CD8-positive, alpha-beta memory T cell (primary cell): ENCODE data around the gene CD164L2. TPM values are rescaled to one million over a fixed set of nuclear protein-coding genes. Genes with fewer than 3 reads are reported as not detected.

ENCODE experiments used
- CTCF ChIA-PET: fragments of 350-600 bp; sonication (Branson Sonifier 250); formaldehyde crosslinking; loops from one replicate; lab custom pipeline; 2021; ENCODE audit warnings: antibody characterized with exemption; lab: Charles Lee
- POLR2A ChIA-PET: fragments of 350-600 bp; sonication (Branson Sonifier 250); formaldehyde crosslinking; loops from one replicate; lab custom pipeline; 2021; ENCODE audit warnings: antibody characterized with exemption; lab: Charles Lee
- DNase-seq, 5 donors: peaks; one replicate each; pipeline versions ENCODE4 v3.0.0 to v3.0.0-alpha.2; 2020 to 2022; ENCODE audit warnings: mixed read lengths in 1 of 5
- H3K27ac ChIP-seq: one replicate; pipeline ENCODE4 v1.7.0; 2013; ENCODE audit warnings: low read depth, mild to moderate bottlenecking, low read length, moderate library complexity
- H3K27me3 ChIP-seq: 2 replicates; pipeline ENCODE4 v1.7.0; 2013; ENCODE audit warnings: low read length, mild to moderate bottlenecking; ENCODE audit not compliant: insufficient read depth, poor library complexity, severe bottlenecking
- H3K36me3 ChIP-seq: 2 replicates; pipeline ENCODE4 v1.7.0; 2013; ENCODE audit warnings: mild to moderate bottlenecking, low read length, moderate library complexity; ENCODE audit not compliant: insufficient read depth
- H3K4me1 ChIP-seq: 2 replicates; pipeline ENCODE4 v1.7.0; 2013; ENCODE audit warnings: mild to moderate bottlenecking, low read length, moderate library complexity; ENCODE audit not compliant: insufficient read depth
- H3K4me3 ChIP-seq: 2 replicates; pipeline ENCODE4 v1.7.0; 2013; ENCODE audit warnings: mild to moderate bottlenecking, low read length
- H3K9me3 ChIP-seq: 2 replicates; pipeline ENCODE4 v1.7.0; 2013; ENCODE audit warnings: mild to moderate bottlenecking, low read length
- H3K27ac Mint-ChIP-seq, 8 donors: one replicate each; pipeline ENCODE4 v1.8.0; 2020 to 2021; ENCODE audit warnings: mixed read lengths in 8 of 8, mild to moderate bottlenecking in 6 of 8, inconsistent platforms in 3 of 8, moderate library complexity in 3 of 8
- H3K27me3 Mint-ChIP-seq, 2 donors: one replicate each; pipeline ENCODE4 v1.8.0; 2020 to 2021; ENCODE audit warnings: mixed read lengths in 2 of 2, mild to moderate bottlenecking in 1 of 2, moderate library complexity in 1 of 2
- H3K36me3 Mint-ChIP-seq, 3 donors: one replicate each; pipeline ENCODE4 v1.8.0; 2020 to 2021; ENCODE audit warnings: mixed read lengths in 3 of 3, inconsistent platforms in 1 of 3, mild to moderate bottlenecking in 1 of 3
- H3K4me1 Mint-ChIP-seq, 3 donors: one replicate each; pipeline ENCODE4 v1.8.0; 2020 to 2021; ENCODE audit warnings: mixed read lengths in 3 of 3, inconsistent platforms in 1 of 3, mild to moderate bottlenecking in 1 of 3
- H3K4me3 Mint-ChIP-seq, 7 donors: one replicate each; pipeline ENCODE4 v1.8.0; 2020 to 2021; ENCODE audit warnings: mixed read lengths in 7 of 7, mild to moderate bottlenecking in 6 of 7, moderate library complexity in 4 of 7, inconsistent platforms in 2 of 7
- H3K9me3 Mint-ChIP-seq, 5 donors: one replicate each; pipeline ENCODE4 v1.8.0; 2020 to 2022; ENCODE audit warnings: mixed read lengths in 5 of 5, mild to moderate bottlenecking in 3 of 5, moderate library complexity in 2 of 5, inconsistent platforms in 1 of 5
- polyA plus RNA-seq: library from polyadenylated mRNA; unstranded; fragments of 300-500 nt; fragmentation: Illumina TruSeq; gene quantifications from one replicate; pipeline ENCODE4 v1.2.3, GENCODE V29; 2021
- total RNA-seq, 2 experiments: library from RNA; stranded (reverse); gene quantifications; one replicate each; pipeline ENCODE4 v1.2.3, GENCODE V29; 2021

CD164L2 gene
- total and polyA plus RNA-seq, 3 experiments from 2014 or later = not detected

DNA sequence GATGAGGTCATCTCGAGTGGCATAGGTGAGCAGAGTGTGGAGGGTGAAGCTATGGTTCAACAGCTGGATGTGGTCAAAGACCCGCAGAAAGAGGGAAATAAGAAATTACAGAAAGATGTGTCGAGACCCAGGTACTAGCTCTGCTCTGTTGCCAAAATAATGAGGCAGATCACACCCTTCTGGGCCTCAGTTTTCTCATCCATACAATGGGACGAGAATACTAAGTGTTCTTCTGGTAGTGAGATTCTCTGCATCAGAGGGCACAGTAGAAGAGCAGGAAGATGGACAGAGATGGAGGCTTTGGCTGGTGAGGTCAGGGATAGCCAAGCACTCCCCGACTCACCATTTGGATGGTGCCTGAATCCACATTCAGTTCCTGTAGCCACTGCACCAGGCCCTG is 27.4 kb downstream of the CD164L2 start:
- Histone ChIP-seq H3K4me1 (peaks cover 46% of the 10 kb centered on the region), H3K27ac (no peak overlapping the region), H3K4me3 (no peak overlapping the region), H3K36me3 (no peaks in the 10 kb centered on the region), H3K27me3 (no peaks in the 10 kb centered on the region), H3K9me3 (no peaks in the 10 kb centered on the region)
- no peaks in the 10 kb centered on the region for H3K9me3 Mint-ChIP-seq
- peak overlapping the region; percentile 51 to 86 (median 76) for H3K27ac Mint-ChIP-seq
- H3K4me1 Mint-ChIP-seq = peaks cover 41 to 57% (median 53%) of the 10 kb centered on the region in 3 donors
- H3K4me3 Mint-ChIP-seq = peak overlapping the region in 5 of 7 donors; percentile 62 to 81 (median 76)
- H3K27me3 Mint-ChIP-seq = peaks cover 0 to 3% of the 10 kb centered on the region in 2 donors
- CTCF ChIA-PET = interaction anchor here (0.9 to 8.0 kb wide), 8 partner anchors 13 to 310 kb away, joined by 3 to 115 read pairs (median 38); partner anchors contain the start of genes CD164L2, MAP3K6 and SYTL1
- DNase-seq = no peak
- H3K36me3 Mint-ChIP-seq = peaks cover 0 to 20% (median 1%) of the 10 kb centered on the region in 3 donors
- POLR2A ChIA-PET = interaction anchor here (1.8 to 1.9 kb wide), 2 partner anchors 9 to 10 kb away, joined by 5 to 16 read pairs; partner anchors contain the start of gene MAP3K6

DNA sequence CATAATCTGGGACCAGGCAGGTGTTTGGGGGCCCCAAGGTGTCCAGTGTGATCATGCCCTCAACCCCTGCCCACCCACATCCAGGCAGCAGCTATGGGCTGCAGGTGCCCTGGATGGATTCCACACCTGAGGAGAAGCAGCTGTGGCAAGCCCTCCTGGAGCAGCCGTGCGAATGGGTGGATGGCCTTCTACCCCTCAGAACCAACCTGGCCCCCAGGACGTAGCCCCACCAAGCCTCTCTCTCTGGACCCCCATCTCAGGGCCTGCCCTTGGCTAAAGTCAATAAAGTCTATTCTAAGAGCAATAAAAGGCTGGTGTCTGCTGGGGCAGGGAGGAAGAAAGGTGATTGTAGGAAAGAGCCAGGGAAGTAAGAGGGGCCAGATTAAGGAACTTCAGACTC is 29.5 kb downstream of the CD164L2 start:
- Histone ChIP-seq H3K27ac (no peak overlapping the region), H3K9me3 (no peaks in the 10 kb centered on the region), H3K36me3 (peaks cover 3% of the 10 kb centered on the region), H3K4me1 (peaks cover 36% of the 10 kb centered on the region), H3K27me3 (no peaks in the 10 kb centered on the region), H3K4me3 (no peak overlapping the region)
- peak overlapping the region in 6 of 8 donors; percentile 10 to 78 (median 65) for H3K27ac Mint-ChIP-seq
- peaks cover 0 to 32% (median 1%) of the 10 kb centered on the region in 3 donors for H3K36me3 Mint-ChIP-seq
- ChIA-PET POLR2A (interaction anchor here (0.8 kb wide), 1 partner anchor 9 kb away, joined by 3 read pairs; no protein-coding TSS in a partner anchor), CTCF (interaction anchor here (1.1 to 8.0 kb wide), 6 partner anchors 11 to 56 kb away, joined by 3 to 115 read pairs (median 12); partner anchors contain the start of genes MAP3K6 and SYTL1)
- peaks cover 0 to 3% of the 10 kb centered on the region in 2 donors for H3K27me3 Mint-ChIP-seq
- H3K4me1 Mint-ChIP-seq = peaks cover 29 to 41% (median 35%) of the 10 kb centered on the region in 3 donors
- no peaks in the 10 kb centered on the region for H3K9me3 Mint-ChIP-seq
- DNase-seq = no peak
- no peak overlapping the region for H3K4me3 Mint-ChIP-seq

DNA sequence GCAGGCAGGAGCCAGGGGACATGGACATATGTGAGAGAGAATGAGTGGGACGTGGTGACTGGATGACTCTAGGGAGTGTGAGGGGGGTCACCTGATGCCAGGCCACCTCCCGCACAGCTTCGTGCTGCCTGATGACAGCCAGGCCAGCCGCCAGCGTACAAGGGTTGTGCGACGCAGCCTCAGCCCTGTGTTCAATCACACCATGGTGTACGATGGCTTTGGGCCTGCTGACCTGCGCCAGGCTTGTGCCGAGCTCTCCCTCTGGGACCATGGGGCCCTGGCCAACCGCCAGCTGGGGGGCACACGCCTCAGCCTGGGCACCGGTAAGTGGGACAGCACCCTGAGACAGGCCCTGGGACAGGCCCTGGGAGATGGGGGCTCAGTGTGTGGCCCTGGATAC is 30.0 kb downstream of the CD164L2 start:
- Histone ChIP-seq H3K4me1 (peaks cover 36% of the 10 kb centered on the region), H3K27me3 (no peaks in the 10 kb centered on the region), H3K36me3 (peaks cover 3% of the 10 kb centered on the region), H3K9me3 (no peaks in the 10 kb centered on the region), H3K27ac (no peak overlapping the region), H3K4me3 (no peak overlapping the region)
- Mint-ChIP-seq H3K27me3 (peaks cover 0 to 3% of the 10 kb centered on the region in 2 donors), H3K9me3 (no peaks in the 10 kb centered on the region), H3K27ac (no peak overlapping the region), H3K4me3 (no peak overlapping the region), H3K4me1 (peaks cover 29 to 39% (median 34%) of the 10 kb centered on the region in 3 donors), H3K36me3 (peaks cover 0 to 32% (median 1%) of the 10 kb centered on the region in 3 donors)
- DNase-seq = no peak
- POLR2A ChIA-PET = no interaction called here
- CTCF ChIA-PET = interaction anchor here (0.8 to 8.0 kb wide), 7 partner anchors 13 to 56 kb away, joined by 3 to 99 read pairs (median 3); partner anchors contain the start of gene MAP3K6

DNA sequence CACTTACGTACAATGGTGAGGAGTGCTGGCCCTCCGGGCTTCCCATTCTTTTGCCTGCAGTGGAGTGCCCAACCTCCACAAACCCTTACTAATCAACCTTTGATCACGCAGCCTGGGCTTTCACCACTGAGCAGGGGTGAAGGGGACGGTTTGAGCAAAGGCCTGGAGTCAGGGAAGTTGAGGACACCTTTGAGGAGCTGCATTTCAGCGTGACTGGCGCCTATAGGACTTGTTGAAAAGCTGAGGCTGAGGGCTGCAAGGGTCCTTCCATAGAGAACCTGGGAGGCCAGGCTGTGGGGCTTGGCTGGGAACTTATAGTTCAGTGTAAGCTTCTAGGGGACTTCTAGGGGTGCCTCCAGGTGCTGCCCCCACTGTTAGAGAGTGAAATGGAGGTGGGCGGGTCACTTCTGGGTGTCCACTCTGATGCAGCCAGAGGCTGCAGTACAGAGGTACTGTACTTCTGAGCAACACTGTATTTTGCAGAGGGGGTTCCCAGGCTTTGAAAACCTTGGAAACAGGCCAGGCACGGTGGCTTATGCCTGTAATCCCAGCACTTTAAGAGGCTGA is 31.5 kb downstream of the CD164L2 start:
- H3K4me1 ChIP-seq = peaks cover 20% of the 10 kb centered on the region
- no peaks in the 10 kb centered on the region for H3K9me3 ChIP-seq
- H3K4me3 ChIP-seq = no peak overlapping the region
- Mint-ChIP-seq H3K27me3 (peaks cover 0 to 5% of the 10 kb centered on the region in 2 donors), H3K36me3 (peaks cover 0 to 44% (median 1%) of the 10 kb centered on the region in 3 donors), H3K9me3 (no peaks in the 10 kb centered on the region), H3K27ac (peak overlapping the region in 1 of 8 donors; percentile 27), H3K4me1 (peaks cover 19 to 33% (median 22%) of the 10 kb centered on the region in 3 donors), H3K4me3 (peak overlapping the region in 1 of 7 donors; percentile 45)
- no peak for DNase-seq
- CTCF ChIA-PET = interaction anchor here (8.0 kb wide), 1 partner anchor 18 kb away, joined by 99 read pairs; no protein-coding TSS in a partner anchor
- no peaks in the 10 kb centered on the region for H3K27me3 ChIP-seq
- H3K27ac ChIP-seq = no peak overlapping the region
- POLR2A ChIA-PET = interaction anchor here (1.1 kb wide), 1 partner anchor 10 kb away, joined by 3 read pairs; no protein-coding TSS in a partner anchor
- peaks cover 3% of the 10 kb centered on the region for H3K36me3 ChIP-seq

DNA sequence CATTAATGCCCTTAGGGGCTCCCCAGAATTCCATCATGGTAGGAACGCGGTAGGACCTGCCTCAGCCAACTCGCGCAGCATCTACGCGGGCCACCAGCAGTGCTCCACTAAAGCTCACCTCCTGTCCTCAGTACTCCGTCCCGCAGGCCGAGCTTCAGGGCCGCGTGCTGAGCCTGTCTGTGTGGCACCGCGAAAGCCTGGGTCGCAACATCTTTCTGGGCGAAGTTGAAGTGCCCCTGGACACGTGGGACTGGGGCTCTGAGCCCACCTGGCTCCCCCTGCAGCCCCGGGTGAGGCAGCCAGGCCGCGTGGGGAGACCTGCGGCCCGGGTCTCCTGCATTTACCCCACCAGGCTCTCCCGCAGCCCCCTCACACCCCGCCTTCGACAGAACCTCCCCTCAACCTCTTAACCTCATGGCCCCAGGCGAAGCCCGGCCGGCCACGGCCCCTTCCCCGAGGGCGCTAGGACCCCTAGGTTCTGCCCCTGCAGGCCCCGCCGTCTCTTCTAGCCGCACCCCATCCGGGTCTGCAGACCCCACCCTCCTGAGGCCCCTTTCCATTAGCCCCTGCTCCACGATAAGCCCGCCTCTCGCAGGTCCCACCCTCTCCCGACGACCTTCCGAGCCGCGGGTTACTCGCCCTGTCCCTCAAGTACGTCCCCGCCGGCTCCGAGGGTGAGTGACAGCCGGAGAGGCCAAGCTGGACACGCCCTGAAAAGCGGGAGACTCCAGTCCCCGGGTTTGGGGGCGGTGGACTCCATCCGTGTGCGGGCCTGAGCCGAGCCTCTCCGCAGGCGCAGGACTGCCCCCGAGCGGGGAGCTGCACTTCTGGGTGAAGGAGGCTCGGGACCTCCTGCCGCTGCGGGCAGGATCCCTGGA is 32.2 kb downstream of the CD164L2 start:
- Histone ChIP-seq H3K9me3 (no peaks in the 10 kb centered on the region), H3K36me3 (peaks cover 8% of the 10 kb centered on the region), H3K4me1 (peaks cover 13% of the 10 kb centered on the region), H3K27ac (no peak overlapping the region), H3K27me3 (no peaks in the 10 kb centered on the region), H3K4me3 (no peak overlapping the region)
- DNase-seq = no peak
- Mint-ChIP-seq H3K4me1 (peaks cover 18 to 33% (median 21%) of the 10 kb centered on the region in 3 donors), H3K9me3 (no peaks in the 10 kb centered on the region), H3K36me3 (peaks cover 1 to 50% (median 4%) of the 10 kb centered on the region in 3 donors), H3K4me3 (no peak overlapping the region), H3K27me3 (peaks cover 0 to 5% of the 10 kb centered on the region in 2 donors), H3K27ac (peak overlapping the region in 1 of 8 donors; percentile 46)
- ChIA-PET POLR2A (interaction anchor here (1.1 kb wide), 1 partner anchor 15 kb away, joined by 3 read pairs; no protein-coding TSS in a partner anchor), CTCF (interaction anchor here (0.9 to 8.0 kb wide), 3 partner anchors 17 to 20 kb away, joined by 3 to 99 read pairs (median 15); no protein-coding TSS in a partner anchor)

DNA sequence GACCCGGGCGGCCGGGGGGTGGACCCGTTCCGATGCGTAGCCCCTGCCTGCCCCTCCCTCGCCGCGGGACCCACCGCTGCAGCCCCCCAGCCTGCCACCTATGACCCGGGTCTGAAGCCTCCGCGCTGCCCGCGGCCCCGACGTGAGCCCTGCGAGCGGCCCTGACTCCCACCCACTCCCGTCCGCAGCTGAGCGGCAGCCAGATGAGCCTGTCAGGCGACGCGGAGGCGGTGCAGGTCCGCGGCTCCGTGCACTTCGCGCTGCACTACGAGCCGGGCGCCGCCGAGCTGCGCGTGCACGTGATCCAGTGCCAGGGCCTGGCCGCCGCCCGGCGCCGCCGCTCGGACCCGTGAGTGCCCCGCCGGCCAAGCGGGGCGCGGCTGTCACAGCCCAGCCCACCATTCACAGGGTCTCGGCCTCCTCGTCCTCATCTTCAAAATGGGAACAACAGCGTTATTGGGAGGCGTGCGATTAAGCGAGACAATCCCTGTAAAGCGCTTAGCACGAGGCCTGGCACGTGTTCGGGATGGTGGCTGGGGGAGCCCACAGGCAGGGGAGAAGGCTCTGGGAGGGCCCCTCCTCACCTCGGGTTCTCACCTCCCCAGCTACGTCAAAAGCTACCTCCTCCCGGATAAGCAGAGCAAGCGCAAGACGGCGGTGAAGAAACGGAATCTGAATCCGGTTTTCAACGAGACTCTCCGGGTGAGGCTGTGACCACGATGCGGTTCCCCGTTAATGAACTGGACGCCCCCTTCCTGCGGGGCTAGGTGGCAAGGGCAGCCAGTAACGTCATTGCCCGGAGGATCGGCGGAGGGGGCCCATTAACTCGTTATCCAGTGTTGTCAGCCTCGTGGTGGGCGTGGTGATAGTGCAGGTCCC is 33.1 kb downstream of the CD164L2 start:
- Mint-ChIP-seq H3K27me3 (peaks cover 0 to 5% of the 10 kb centered on the region in 2 donors), H3K9me3 (no peaks in the 10 kb centered on the region), H3K4me3 (peak overlapping the region in 1 of 7 donors; percentile 20), H3K27ac (peak overlapping the region in 1 of 8 donors; percentile 46), H3K36me3 (peaks cover 1 to 55% (median 4%) of the 10 kb centered on the region in 3 donors), H3K4me1 (peaks cover 13 to 32% (median 14%) of the 10 kb centered on the region in 3 donors)
- Histone ChIP-seq H3K27ac (no peak overlapping the region), H3K9me3 (no peaks in the 10 kb centered on the region), H3K4me3 (no peak overlapping the region), H3K27me3 (no peaks in the 10 kb centered on the region), H3K4me1 (peaks cover 11% of the 10 kb centered on the region), H3K36me3 (peaks cover 9% of the 10 kb centered on the region)
- ChIA-PET CTCF (interaction anchor here (0.9 to 2.8 kb wide), 3 partner anchors 17 to 38 kb away, joined by 3 to 15 read pairs (median 4); no protein-coding TSS in a partner anchor), POLR2A (interaction anchor here (1.1 kb wide), 1 partner anchor 16 kb away, joined by 3 read pairs; no protein-coding TSS in a partner anchor)
- no peak for DNase-seq
